A549 (cell line): ENCODE measurements around the gene NOTCH4. TPM values are rescaled to one million over a fixed set of nuclear protein-coding genes. Genes with fewer than 3 reads are reported as not detected.

Experiments
- ATAC-seq, 2 experiments: fragments of 200-7000 bp in 1 of 2; fragments of >200 bp in 1 of 2; cut with Nextera tagmentation in 1 of 2; cut with Tn5 transposase in 1 of 2; 3 replicates each; pipeline versions ENCODE4 v1.8.0 to v1.9.1; 2018 to 2020; ENCODE audit warnings: mild to moderate bottlenecking in 1 of 2, moderate library complexity in 1 of 2
- CTCF ChIA-PET: fragments of 300-600 bp; sonication (Branson Sonifier 250); formaldehyde crosslinking; extraction: SDS; loops from one replicate; lab custom pipeline; 2021; ENCODE audit warnings: antibody characterized with exemption, inconsistent platforms; lab: Yijun Ruan, JAX
- POLR2A ChIA-PET: fragments of 350-600 bp; formaldehyde crosslinking; extraction: SDS; loops from one replicate; lab custom pipeline; 2021; ENCODE audit warnings: antibody characterized with exemption, inconsistent platforms; lab: Yijun Ruan, JAX
- DNase-seq, 2 experiments: peaks; one replicate each; pipeline versions ENCODE4 v3.0.0 to v3.0.0-alpha.2; 2011 to 2016; ENCODE audit warnings: low read depth in 1 of 2, low spot score in 1 of 2
- FAIRE-seq: peaks from 2 replicates; lab custom pipeline; 2011; peaks lifted over from hg19 to GRCh38; lab: Jason Lieb, UNC
- H3K27ac ChIP-seq, 2 experiments: fragments of >200 bp; sonication (Bioruptor Twin); formaldehyde crosslinking; 3 replicates each; pipeline ENCODE4 v1.5.1; 2016 to 2017
- H3K4me1 ChIP-seq: fragments of >200 bp; sonication (Bioruptor Twin); formaldehyde crosslinking; 3 replicates; pipeline ENCODE4 v1.6.1; 2016
- H3K4me2 ChIP-seq: fragments of >200 bp; sonication (Bioruptor Twin); formaldehyde crosslinking; 3 replicates; pipeline ENCODE4 v1.6.1; 2016
- H3K4me3 ChIP-seq: fragments of >200 bp; sonication (Bioruptor Twin); formaldehyde crosslinking; 3 replicates; pipeline ENCODE4 v1.5.1; 2016
- H3K9me3 ChIP-seq: fragments of >200 bp; sonication (Bioruptor Twin); formaldehyde crosslinking; 3 replicates; pipeline ENCODE4 v1.6.1; 2016
- CBX2 ChIP-seq: fragments of 200-600 bp; sonication (generic); IDR thresholded peaks from 2 replicates; pipeline ENCODE4 v1.6.1; 2016; ENCODE audit warnings: low read depth, mild to moderate bottlenecking, borderline replicate concordance
- CBX8 ChIP-seq: fragments of 200-600 bp; sonication (generic); IDR thresholded peaks from 2 replicates; pipeline ENCODE4 v1.6.1; 2016
- CTCF ChIP-seq: fragments of >200 bp; sonication (Bioruptor Twin); formaldehyde crosslinking; IDR thresholded peaks from 3 replicates; pipeline ENCODE4 v1.5.1; 2016
- EHF ChIP-seq: fragments of 250-450 bp; sonication (Bioruptor Pico); IDR thresholded peaks from 2 replicates; pipeline ENCODE4 v1.5.0; 2020; ENCODE audit warnings: mild to moderate bottlenecking
- FOSB ChIP-seq: fragments of 250-450 bp; sonication (Bioruptor Pico); IDR thresholded peaks from 2 replicates; pipeline ENCODE4 v1.5.0; 2020; ENCODE audit warnings: mild to moderate bottlenecking, moderate library complexity
- FOXS1 ChIP-seq: fragments of 250-450 bp; sonication (Bioruptor Pico); IDR thresholded peaks from 2 replicates; pipeline ENCODE4 v1.5.0; 2020; ENCODE audit warnings: mild to moderate bottlenecking, moderate library complexity
- HDAC2 ChIP-seq: fragments of 200-600 bp; sonication (generic); IDR thresholded peaks from 2 replicates; pipeline ENCODE4 v1.6.1; 2016
- HMGXB4 ChIP-seq: fragments of 250-450 bp; sonication (Bioruptor Pico); IDR thresholded peaks from 2 replicates; pipeline ENCODE4 v1.5.0; 2021; ENCODE audit warnings: mild to moderate bottlenecking, moderate library complexity, borderline replicate concordance
- HOXB5 ChIP-seq: fragments of 250-450 bp; sonication (Bioruptor Pico); IDR thresholded peaks from 2 replicates; pipeline ENCODE4 v1.5.0; 2020; ENCODE audit warnings: mild to moderate bottlenecking, moderate library complexity
- JUN ChIP-seq, 2 experiments: fragments of >200 bp; sonication (Bioruptor Twin); formaldehyde crosslinking; IDR thresholded peaks; 2 replicates in 1 of 2; 3 replicates in 1 of 2; pipeline ENCODE4 v1.6.1; 2016 to 2017
- JUNB ChIP-seq: fragments of >200 bp; sonication (Bioruptor Twin); formaldehyde crosslinking; IDR thresholded peaks from 2 replicates; pipeline ENCODE4 v1.6.1; 2016
- KDM1A ChIP-seq: fragments of 200-600 bp; sonication (generic); IDR thresholded peaks from 2 replicates; pipeline ENCODE4 v1.6.1; 2016; ENCODE audit warnings: low read depth, mild to moderate bottlenecking
- KDM5A ChIP-seq: fragments of 200-600 bp; sonication (generic); IDR thresholded peaks from 2 replicates; pipeline ENCODE4 v1.6.1; 2016; ENCODE audit warnings: antibody characterized with exemption, mild to moderate bottlenecking
- MAFK ChIP-seq: fragments of 450-650 bp; IDR thresholded peaks from 2 replicates; pipeline ENCODE4 v1.6.1; 2014; ENCODE audit not compliant: partially characterized antibody
- MAZ ChIP-seq: fragments of 150-350 bp; IDR thresholded peaks from 2 replicates; pipeline ENCODE4 v1.6.1; 2014; ENCODE audit warnings: antibody characterized with exemption, low read depth, low read length, borderline replicate concordance
- NFE2L2 ChIP-seq: fragments of 150-350 bp; conservative IDR thresholded peaks from 2 replicates; pipeline ENCODE4 v1.6.1; 2014; ENCODE audit warnings: low read length
- POLR2AphosphoS2 ChIP-seq: conservative IDR thresholded peaks from 2 replicates; pipeline ENCODE4 v1.6.1; 2012; ENCODE audit warnings: low read length, improper control_type of control experiment, inconsistent platforms
- RAD21 ChIP-seq, 2 experiments: fragments of >200 bp in 1 of 2; sonication (Bioruptor Twin) in 1 of 2; formaldehyde crosslinking in 1 of 2; IDR thresholded peaks in 1 of 2; conservative IDR thresholded peaks in 1 of 2; 2 replicates in 1 of 2; 3 replicates in 1 of 2; pipeline ENCODE4 v1.6.1; 2012 to 2018; ENCODE audit warnings: inconsistent platforms in 1 of 2
- RARB ChIP-seq: fragments of 250-450 bp; sonication (Bioruptor Pico); IDR thresholded peaks from 2 replicates; pipeline ENCODE4 v1.8.0; 2021; ENCODE audit warnings: mild to moderate bottlenecking, moderate library complexity
- RCOR1 ChIP-seq: fragments of 150-350 bp; IDR thresholded peaks from 2 replicates; pipeline ENCODE4 v1.6.1; 2014; ENCODE audit warnings: antibody characterized with exemption, low read length, low read depth
- RFX5 ChIP-seq: fragments of 450-650 bp; IDR thresholded peaks from 2 replicates; pipeline ENCODE4 v1.7.1; 2014; ENCODE audit warnings: antibody characterized with exemption, mild to moderate bottlenecking, moderate library complexity
- RNF2 ChIP-seq: fragments of 200-600 bp; sonication (generic); IDR thresholded peaks from 2 replicates; pipeline ENCODE4 v1.6.1; 2016; ENCODE audit warnings: low read depth, mild to moderate bottlenecking, antibody characterized with exemption, moderate library complexity, borderline replicate concordance
- TP53 ChIP-seq: fragments of 250-450 bp; sonication (Bioruptor Pico); IDR thresholded peaks from 2 replicates; pipeline ENCODE4 v1.5.0; 2021; ENCODE audit warnings: mild to moderate bottlenecking, moderate library complexity
- ZNF302 ChIP-seq: fragments of 250-450 bp; sonication (Bioruptor Pico); IDR thresholded peaks from 2 replicates; pipeline ENCODE4 v1.9.0; 2021; ENCODE audit warnings: inconsistent platforms, mild to moderate bottlenecking, moderate library complexity
- WGBS: methylation state at CpG from one replicate; pipeline ENCODE4 v1.1.6; 2017; ENCODE audit errors: missing lambda C conversion rate; 5-methylcytosine and 5-hydroxymethylcytosine counted together
- polyA plus RNA-seq, 4 experiments: library from polyadenylated mRNA; depleted of rRNA in 3 of 4; stranded (reverse); fragments of >200 nt; fragmentation: RNase III in 1 of 4; extraction: RNeasy Plus Mini Kit Qiagen cat#74134 plus additional on column Dnase treatment in 1 of 4; gene quantifications; 2 replicates in 3 of 4; 3 replicates in 1 of 4; pipeline ENCODE4 v1.2.3, GENCODE V29; 2011 to 2017
- TF ChIP-seq, protein P1 (sequence below): fragments of >200 bp; sonication (Bioruptor Twin); formaldehyde crosslinking; IDR thresholded peaks from 3 replicates; pipeline ENCODE4 v1.6.1; 2016
- TF ChIP-seq, protein P2 (sequence below): fragments of 150-350 bp; IDR thresholded peaks from 2 replicates; pipeline ENCODE4 v1.6.1; 2014; ENCODE audit warnings: low read depth, mild to moderate bottlenecking, low read length
- TF ChIP-seq, protein P3 (sequence below): fragments of 200-600 bp; sonication (generic); IDR thresholded peaks from 2 replicates; pipeline ENCODE4 v1.6.1; 2016; ENCODE audit warnings: antibody characterized with exemption, mild to moderate bottlenecking, moderate library complexity
- TF ChIP-seq, protein P4 (sequence below): fragments of 250-450 bp; sonication (Bioruptor Pico); IDR thresholded peaks from 2 replicates; pipeline ENCODE4 v1.5.0; 2020; ENCODE audit warnings: low read depth, mild to moderate bottlenecking, moderate library complexity

NOTCH4 gene
- polyA plus RNA-seq, 2 of the 4 experiments (the other 2 are of a cell fraction), result 0.32 to 0.70 TPM

- H3K4me1 ChIP-seq, result no peaks in the 10 kb centered on the region
- H3K27ac ChIP-seq, result no peak overlapping the region
- no peak overlapping the region for H3K4me3 ChIP-seq
- H3K4me2 ChIP-seq, result no peak overlapping the region
- H3K9me3 ChIP-seq, result no peaks in the 10 kb centered on the region
- no peak for ATAC-seq
- POLR2A ChIA-PET, result no interaction called here
- no peak for DNase-seq
- TF ChIP-seq CBX8 (no peak), MAZ (no peak), RFX5 (no peak), FOSB (no peak), FOXS1 (CRISPR knock-in tag) (no peak), EHF (no peak), NFE2L2 (no peak), KDM1A (no peak), RCOR1 (no peak), ZNF302 (CRISPR knock-in tag) (no peak), HOXB5 (no peak), CBX2 (no peak), RAD21 (conservative IDR thresholded peaks at IDR 0.05 in 1 of 2, IDR thresholded peaks at IDR 0.05 in 1 of 2) (no peak), MAFK (no peak)
- TF ChIP-seq, protein P1, sequence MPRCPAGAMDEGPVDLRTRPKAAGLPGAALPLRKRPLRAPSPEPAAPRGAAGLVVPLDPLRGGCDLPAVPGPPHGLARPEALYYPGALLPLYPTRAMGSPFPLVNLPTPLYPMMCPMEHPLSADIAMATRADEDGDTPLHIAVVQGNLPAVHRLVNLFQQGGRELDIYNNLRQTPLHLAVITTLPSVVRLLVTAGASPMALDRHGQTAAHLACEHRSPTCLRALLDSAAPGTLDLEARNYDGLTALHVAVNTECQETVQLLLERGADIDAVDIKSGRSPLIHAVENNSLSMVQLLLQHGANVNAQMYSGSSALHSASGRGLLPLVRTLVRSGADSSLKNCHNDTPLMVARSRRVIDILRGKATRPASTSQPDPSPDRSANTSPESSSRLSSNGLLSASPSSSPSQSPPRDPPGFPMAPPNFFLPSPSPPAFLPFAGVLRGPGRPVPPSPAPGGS, result no peak
- TF ChIP-seq, protein P2, sequence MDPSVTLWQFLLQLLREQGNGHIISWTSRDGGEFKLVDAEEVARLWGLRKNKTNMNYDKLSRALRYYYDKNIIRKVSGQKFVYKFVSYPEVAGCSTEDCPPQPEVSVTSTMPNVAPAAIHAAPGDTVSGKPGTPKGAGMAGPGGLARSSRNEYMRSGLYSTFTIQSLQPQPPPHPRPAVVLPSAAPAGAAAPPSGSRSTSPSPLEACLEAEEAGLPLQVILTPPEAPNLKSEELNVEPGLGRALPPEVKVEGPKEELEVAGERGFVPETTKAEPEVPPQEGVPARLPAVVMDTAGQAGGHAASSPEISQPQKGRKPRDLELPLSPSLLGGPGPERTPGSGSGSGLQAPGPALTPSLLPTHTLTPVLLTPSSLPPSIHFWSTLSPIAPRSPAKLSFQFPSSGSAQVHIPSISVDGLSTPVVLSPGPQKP, result no peak
- 93% methylated on average over 3 of the region's 7 CpGs for WGBS
- CTCF ChIA-PET, result interaction anchor here (0.9 to 1.3 kb wide), 6 partner anchors 9 to 45 kb away, joined by 3 to 5 read pairs (median 3); no protein-coding TSS in a partner anchor
- FAIRE-seq, result no peak
Measured at GRCh38 chr6:32163559-32164258, 60.2 kb downstream of the NOTCH4 start.

DNA sequence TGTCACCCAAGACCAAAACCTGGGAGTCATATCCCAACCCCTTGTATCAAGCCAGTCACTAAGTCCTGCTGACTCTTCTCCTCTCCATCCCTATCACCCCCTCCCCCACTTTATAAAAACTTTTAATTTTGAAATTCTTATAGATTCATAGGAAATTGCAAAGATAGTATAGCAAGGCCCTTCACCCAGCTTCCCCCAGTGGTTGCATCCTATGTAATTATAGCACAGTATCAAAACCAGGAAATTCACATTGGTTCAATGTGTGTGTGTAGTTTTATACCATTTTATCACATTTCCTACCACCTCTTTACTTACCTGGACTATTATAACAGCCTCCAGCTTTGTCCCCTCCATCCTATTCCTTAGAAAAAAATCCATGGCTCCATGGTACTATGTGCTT, 65.8 kb downstream of the NOTCH4 start:
- DNase-seq, result no peak
- no peak overlapping the region for H3K27ac ChIP-seq
- no peak for FAIRE-seq
- H3K4me3 ChIP-seq, result no peak overlapping the region
- ChIA-PET CTCF (interaction anchor here (2.3 kb wide), 1 partner anchor 40 kb away, joined by 16 read pairs; no protein-coding TSS in a partner anchor), POLR2A (no interaction called here)
- TF ChIP-seq, protein P3, sequence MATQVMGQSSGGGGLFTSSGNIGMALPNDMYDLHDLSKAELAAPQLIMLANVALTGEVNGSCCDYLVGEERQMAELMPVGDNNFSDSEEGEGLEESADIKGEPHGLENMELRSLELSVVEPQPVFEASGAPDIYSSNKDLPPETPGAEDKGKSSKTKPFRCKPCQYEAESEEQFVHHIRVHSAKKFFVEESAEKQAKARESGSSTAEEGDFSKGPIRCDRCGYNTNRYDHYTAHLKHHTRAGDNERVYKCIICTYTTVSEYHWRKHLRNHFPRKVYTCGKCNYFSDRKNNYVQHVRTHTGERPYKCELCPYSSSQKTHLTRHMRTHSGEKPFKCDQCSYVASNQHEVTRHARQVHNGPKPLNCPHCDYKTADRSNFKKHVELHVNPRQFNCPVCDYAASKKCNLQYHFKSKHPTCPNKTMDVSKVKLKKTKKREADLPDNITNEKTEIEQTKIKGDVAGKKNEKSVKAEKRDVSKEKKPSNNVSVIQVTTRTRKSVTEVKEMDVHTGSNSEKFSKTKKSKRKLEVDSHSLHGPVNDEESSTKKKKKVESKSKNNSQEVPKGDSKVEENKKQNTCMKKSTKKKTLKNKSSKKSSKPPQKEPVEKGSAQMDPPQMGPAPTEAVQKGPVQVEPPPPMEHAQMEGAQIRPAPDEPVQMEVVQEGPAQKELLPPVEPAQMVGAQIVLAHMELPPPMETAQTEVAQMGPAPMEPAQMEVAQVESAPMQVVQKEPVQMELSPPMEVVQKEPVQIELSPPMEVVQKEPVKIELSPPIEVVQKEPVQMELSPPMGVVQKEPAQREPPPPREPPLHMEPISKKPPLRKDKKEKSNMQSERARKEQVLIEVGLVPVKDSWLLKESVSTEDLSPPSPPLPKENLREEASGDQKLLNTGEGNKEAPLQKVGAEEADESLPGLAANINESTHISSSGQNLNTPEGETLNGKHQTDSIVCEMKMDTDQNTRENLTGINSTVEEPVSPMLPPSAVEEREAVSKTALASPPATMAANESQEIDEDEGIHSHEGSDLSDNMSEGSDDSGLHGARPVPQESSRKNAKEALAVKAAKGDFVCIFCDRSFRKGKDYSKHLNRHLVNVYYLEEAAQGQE, result no peak
- no peak for TF ChIP-seq KDM5A
- TF ChIP-seq JUN (IDR thresholded peaks at IDR 0.05), result no peak
- no peak for TF ChIP-seq JUNB
- TF ChIP-seq HMGXB4 (CRISPR knock-in tag), result no peak
- TF ChIP-seq RNF2, result no peak
- TF ChIP-seq, protein P4, sequence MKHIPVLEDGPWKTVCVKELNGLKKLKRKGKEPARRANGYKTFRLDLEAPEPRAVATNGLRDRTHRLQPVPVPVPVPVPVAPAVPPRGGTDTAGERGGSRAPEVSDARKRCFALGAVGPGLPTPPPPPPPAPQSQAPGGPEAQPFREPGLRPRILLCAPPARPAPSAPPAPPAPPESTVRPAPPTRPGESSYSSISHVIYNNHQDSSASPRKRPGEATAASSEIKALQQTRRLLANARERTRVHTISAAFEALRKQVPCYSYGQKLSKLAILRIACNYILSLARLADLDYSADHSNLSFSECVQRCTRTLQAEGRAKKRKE (CRISPR knock-in tag), result no peak
- no peak for TF ChIP-seq HDAC2
- TF ChIP-seq CTCF, result no peak
- no peak for TF ChIP-seq POLR2AphosphoS2
- no peak for TF ChIP-seq TP53
- TF ChIP-seq RARB, result no peak
- ATAC-seq, result no peak
- H3K4me1 ChIP-seq, result peaks cover 10% of the 10 kb centered on the region; the same call in 2 of the 3 replicates
- H3K9me3 ChIP-seq, result no peaks in the 10 kb centered on the region
- no peak overlapping the region for H3K4me2 ChIP-seq
